MCF 10A (cell line): ENCODE measurements around the gene CRTC1. TPM values are rescaled to one million over a fixed set of nuclear protein-coding genes. Genes with fewer than 3 reads are reported as not detected.

Experiments
- BruUV-seq: library from RNA; stranded (reverse); fragments of 400-500 nt; replicated peaks from 2 replicates; lab custom pipeline; 2021; lab: Mats Ljungman, UMichigan
- CTCF ChIA-PET: fragments of 300-600 bp; sonication (Branson Sonifier 250); formaldehyde crosslinking; extraction: SDS; loops from one replicate; lab custom pipeline; 2021; ENCODE audit warnings: antibody characterized with exemption, inconsistent platforms; lab: Yijun Ruan, JAX
- POLR2A ChIA-PET: fragments of 300-600, 350-650 bp; sonication (Branson Sonifier 250); formaldehyde crosslinking; extraction: SDS; loops from one replicate; lab custom pipeline; 2020; ENCODE audit warnings: antibody characterized with exemption, inconsistent platforms; lab: Yijun Ruan, JAX
- DNase-seq: peaks from one replicate; pipeline ENCODE4 v3.0.0-alpha.2; 2018; ENCODE audit not compliant: unreplicated experiment
- H3K27ac Mint-ChIP-seq: one replicate; pipeline ENCODE4 v1.8.0; 2022; ENCODE audit warnings: mild to moderate bottlenecking, low read depth, mixed read lengths; ENCODE audit not compliant: unreplicated experiment
- H3K27me3 Mint-ChIP-seq: one replicate; pipeline ENCODE4 v1.8.0; 2022; ENCODE audit warnings: mixed read lengths; ENCODE audit not compliant: insufficient read depth, unreplicated experiment
- H3K36me3 Mint-ChIP-seq: one replicate; pipeline ENCODE4 v1.8.0; 2022; ENCODE audit warnings: mild to moderate bottlenecking, moderate library complexity, mixed read lengths; ENCODE audit not compliant: insufficient read depth, unreplicated experiment
- H3K4me1 Mint-ChIP-seq: one replicate; pipeline ENCODE4 v1.8.0; 2022; ENCODE audit warnings: mixed read lengths; ENCODE audit not compliant: insufficient read depth, unreplicated experiment
- H3K4me3 Mint-ChIP-seq: one replicate; pipeline ENCODE4 v1.8.0; 2022; ENCODE audit warnings: mild to moderate bottlenecking, moderate library complexity, mixed read lengths; ENCODE audit not compliant: unreplicated experiment
- H3K9me3 Mint-ChIP-seq: one replicate; pipeline ENCODE4 v1.8.0; 2022; ENCODE audit warnings: mixed read lengths; ENCODE audit not compliant: unreplicated experiment
- intact Hi-C: fragments of 100-400 bp; cut with micrococcal nuclease; formaldehyde crosslinking; loops from 2 replicates; pipeline ENCODE4 v1.14.1; 2022
- total RNA-seq: library from RNA; stranded (reverse); gene quantifications from 2 replicates; pipeline ENCODE4 v1.2.3, GENCODE V29; 2022
- TF ChIP-seq, protein P1 (sequence below): fragments of 200-600 bp; IDR thresholded peaks from one replicate; pipeline ENCODE4 v1.8.0; 2022; ENCODE audit warnings: antibody characterized with exemption, mild to moderate bottlenecking; ENCODE audit not compliant: unreplicated experiment

Gene CRTC1
- total RNA-seq, 1 experiment from 2014 or later, result 11.1 TPM

DNA sequence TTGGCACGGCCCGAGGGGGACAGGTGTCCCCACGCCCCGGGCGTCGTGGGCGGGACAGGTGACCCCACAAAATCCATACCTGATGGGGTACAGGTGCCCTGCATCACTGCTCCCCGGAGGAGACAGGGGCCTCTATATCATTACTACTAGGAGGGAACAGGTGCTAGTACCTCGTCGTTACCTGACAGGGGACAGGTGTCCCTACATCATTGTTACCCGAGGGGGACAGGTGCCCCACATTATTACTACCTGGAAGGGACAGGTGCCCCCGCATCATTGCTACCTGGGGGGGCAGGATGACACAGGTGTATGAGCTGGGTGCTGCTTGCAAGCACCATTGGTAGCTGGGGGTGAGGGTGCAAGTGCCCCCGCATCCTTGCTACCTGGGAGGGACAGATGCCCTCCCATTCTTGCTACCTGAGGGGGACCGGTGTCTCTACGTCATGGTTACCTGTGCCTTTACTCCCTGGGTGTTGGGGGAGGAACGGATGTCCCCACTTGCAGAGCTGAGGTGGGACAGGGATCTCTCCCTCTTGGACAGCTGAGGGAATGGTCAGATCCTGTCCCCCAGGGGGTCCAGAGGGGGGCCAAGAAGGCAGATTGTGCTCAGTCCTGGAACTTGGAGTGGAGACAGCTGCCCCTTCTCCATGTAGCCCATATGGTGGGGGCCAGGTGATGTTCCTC is 620 bp downstream of the CRTC1 start:
- intact Hi-C loops, result no loop called here
- no peaks in the 10 kb centered on the region for H3K27me3 Mint-ChIP-seq
- TF ChIP-seq, protein P1, sequence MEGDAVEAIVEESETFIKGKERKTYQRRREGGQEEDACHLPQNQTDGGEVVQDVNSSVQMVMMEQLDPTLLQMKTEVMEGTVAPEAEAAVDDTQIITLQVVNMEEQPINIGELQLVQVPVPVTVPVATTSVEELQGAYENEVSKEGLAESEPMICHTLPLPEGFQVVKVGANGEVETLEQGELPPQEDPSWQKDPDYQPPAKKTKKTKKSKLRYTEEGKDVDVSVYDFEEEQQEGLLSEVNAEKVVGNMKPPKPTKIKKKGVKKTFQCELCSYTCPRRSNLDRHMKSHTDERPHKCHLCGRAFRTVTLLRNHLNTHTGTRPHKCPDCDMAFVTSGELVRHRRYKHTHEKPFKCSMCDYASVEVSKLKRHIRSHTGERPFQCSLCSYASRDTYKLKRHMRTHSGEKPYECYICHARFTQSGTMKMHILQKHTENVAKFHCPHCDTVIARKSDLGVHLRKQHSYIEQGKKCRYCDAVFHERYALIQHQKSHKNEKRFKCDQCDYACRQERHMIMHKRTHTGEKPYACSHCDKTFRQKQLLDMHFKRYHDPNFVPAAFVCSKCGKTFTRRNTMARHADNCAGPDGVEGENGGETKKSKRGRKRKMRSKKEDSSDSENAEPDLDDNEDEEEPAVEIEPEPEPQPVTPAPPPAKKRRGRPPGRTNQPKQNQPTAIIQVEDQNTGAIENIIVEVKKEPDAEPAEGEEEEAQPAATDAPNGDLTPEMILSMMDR, result no peak
- POLR2A ChIA-PET, result interaction anchor here (0.6 kb wide), 1 partner anchor 149 kb away, joined by 3 read pairs; no protein-coding TSS in a partner anchor
- DNase-seq, result no peak
- peak overlapping the region; percentile 80 for H3K4me3 Mint-ChIP-seq
- BruUV-seq, result no TSS peak
- peak overlapping the region; percentile 87 for H3K27ac Mint-ChIP-seq
- no peaks in the 10 kb centered on the region for H3K9me3 Mint-ChIP-seq
- CTCF ChIA-PET, result interaction anchor here (0.6 kb wide), 1 partner anchor 60 kb away, joined by 3 read pairs; no protein-coding TSS in a partner anchor
- peaks cover 20% of the 10 kb centered on the region for H3K4me1 Mint-ChIP-seq
- no peaks in the 10 kb centered on the region for H3K36me3 Mint-ChIP-seq

DNA sequence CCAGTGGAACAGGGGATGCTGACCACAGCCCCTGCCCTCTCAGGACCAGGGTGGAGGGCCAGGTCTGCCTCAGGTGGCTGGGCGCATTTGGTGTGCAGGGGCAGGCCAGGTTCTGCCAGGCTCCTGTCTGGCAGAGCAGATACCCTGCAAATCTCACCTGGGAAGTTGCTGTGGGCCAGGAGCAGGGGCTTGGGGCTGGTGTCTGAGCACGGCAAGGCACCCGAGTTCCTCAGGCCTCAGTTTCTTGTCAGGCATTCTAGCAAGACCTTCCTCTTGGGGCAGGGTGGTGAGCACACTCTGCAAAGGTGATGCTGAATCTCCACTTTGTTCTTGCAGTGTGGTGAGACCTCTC is 1.1 kb downstream of the CRTC1 start:
- intact Hi-C loops, result no loop called here
- TSS peak; percentile 30 for BruUV-seq
- ChIA-PET POLR2A (interaction anchor here (0.6 kb wide), 1 partner anchor 148 kb away, joined by 3 read pairs; no protein-coding TSS in a partner anchor), CTCF (interaction anchor here (0.6 kb wide), 1 partner anchor 61 kb away, joined by 3 read pairs; no protein-coding TSS in a partner anchor)
- TF ChIP-seq, protein P1, result no peak
- peaks cover 20% of the 10 kb centered on the region for H3K4me1 Mint-ChIP-seq
- no peaks in the 10 kb centered on the region for H3K9me3 Mint-ChIP-seq
- no peak overlapping the region for H3K27ac Mint-ChIP-seq
- H3K4me3 Mint-ChIP-seq, result peak overlapping the region; percentile 80
- DNase-seq, result no peak
- H3K27me3 Mint-ChIP-seq, result no peaks in the 10 kb centered on the region
- no peaks in the 10 kb centered on the region for H3K36me3 Mint-ChIP-seq

DNA sequence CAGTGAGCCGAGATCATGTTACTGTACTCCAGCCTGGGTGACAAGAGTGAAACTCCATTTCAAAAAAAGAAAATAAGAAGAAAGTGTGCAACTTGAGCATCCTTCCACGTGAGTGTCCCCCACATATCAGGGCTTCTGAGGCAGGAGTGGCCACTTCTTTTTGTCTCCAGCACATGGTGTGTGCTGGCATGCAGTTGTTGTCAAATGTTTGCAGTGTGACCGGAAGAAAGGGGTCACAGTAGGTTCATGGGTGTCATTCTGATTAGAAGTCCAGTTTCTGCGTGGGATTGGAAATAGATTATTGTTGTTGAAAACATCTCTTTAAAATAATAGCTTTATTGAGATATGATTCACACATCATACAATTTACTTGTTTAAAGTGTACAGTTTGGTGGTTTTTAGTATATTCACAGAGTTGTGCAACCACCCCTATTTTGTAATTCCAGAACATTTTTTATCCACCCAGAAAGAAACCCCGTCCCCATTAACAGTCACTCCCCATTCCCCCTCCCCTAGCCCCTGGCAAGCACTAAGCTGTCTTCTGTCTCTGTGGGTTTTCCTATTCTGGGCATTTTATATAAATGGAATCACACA is 2.2 kb downstream of the CRTC1 start:
- CTCF ChIA-PET, result interaction anchor here (0.6 kb wide), 1 partner anchor 557 kb away, joined by 3 read pairs; no protein-coding TSS in a partner anchor
- H3K36me3 Mint-ChIP-seq, result no peaks in the 10 kb centered on the region

More for the DNA sequence above, 2.2 kb downstream of the CRTC1 start:
- DNase-seq, result no peak
- H3K27ac Mint-ChIP-seq, result no peak overlapping the region
- no peaks in the 10 kb centered on the region for H3K27me3 Mint-ChIP-seq
- no peak overlapping the region for H3K4me3 Mint-ChIP-seq
- H3K9me3 Mint-ChIP-seq, result no peaks in the 10 kb centered on the region
- H3K4me1 Mint-ChIP-seq, result peaks cover 20% of the 10 kb centered on the region
- POLR2A ChIA-PET, result interaction anchor here (0.7 to 0.8 kb wide), 2 partner anchors 78 to 99 kb away, joined by 3 read pairs; no protein-coding TSS in a partner anchor
- no TSS peak for BruUV-seq
- TF ChIP-seq, protein P1, result no peak
- intact Hi-C loops, result loop anchor here (5.0 kb wide), 1 partner anchor 77 kb away; no protein-coding TSS in a partner anchor
